Measurements from ENCODE around the gene SLC2A14.
"Not testable (repeated sequence)": the region's sequence is repeated elsewhere in the genome, so short reads cannot be mapped to it uniquely, and the experiment has no call there.

The SLC2A14 gene

GRCh38 chr12:7853557-7853956 is 19.2 kb downstream of the SLC2A14 start:
- no peaks in the 10 kb centered on the region for H3K4me1 Mint-ChIP-seq (ENCODE audit: low read depth)
- peaks cover 25% of the 10 kb centered on the region for H3K27me3 Mint-ChIP-seq
- H3K36me3 Mint-ChIP-seq (ENCODE audit: low read depth), result no peaks in the 10 kb centered on the region
- H3K4me3 Mint-ChIP-seq, result no peak overlapping the region
- no peaks in the 10 kb centered on the region for H3K9me3 Mint-ChIP-seq
- H3K27ac Mint-ChIP-seq, result no peak overlapping the region

- not testable (repeated sequence) for H3K4me1 Mint-ChIP-seq (ENCODE audit: low read depth); H3K9me3 Mint-ChIP-seq; H3K36me3 Mint-ChIP-seq (ENCODE audit: low read depth); H3K27ac Mint-ChIP-seq; H3K4me3 Mint-ChIP-seq
- peaks cover 25% of the 10 kb centered on the region for H3K27me3 Mint-ChIP-seq
These were observed 21.1 kb downstream of the SLC2A14 start for GRCh38 chr12:7851622-7852081.

GRCh38 chr12:7850099-7850498 is 22.6 kb downstream of the SLC2A14 start:
- H3K27ac Mint-ChIP-seq; H3K4me3 Mint-ChIP-seq; H3K9me3 Mint-ChIP-seq; H3K4me1 Mint-ChIP-seq (ENCODE audit: low read depth); H3K36me3 Mint-ChIP-seq (ENCODE audit: low read depth): not testable (repeated sequence)
- H3K27me3 Mint-ChIP-seq, result peaks cover 25% of the 10 kb centered on the region

GRCh38 chr12:7848098-7848422 is 24.7 kb downstream of the SLC2A14 start:
- H3K9me3 Mint-ChIP-seq; H3K27ac Mint-ChIP-seq; H3K36me3 Mint-ChIP-seq (ENCODE audit: low read depth); H3K4me3 Mint-ChIP-seq: not testable (repeated sequence)
- H3K4me1 Mint-ChIP-seq (ENCODE audit: low read depth), result peaks cover 11% of the 10 kb centered on the region
- peaks cover 19% of the 10 kb centered on the region for H3K27me3 Mint-ChIP-seq

- Mint-ChIP-seq H3K4me1 (ENCODE audit: low read depth) (peaks cover 11% of the 10 kb centered on the region), H3K27me3 (peaks cover 14% of the 10 kb centered on the region)
- not testable (repeated sequence) for H3K4me3 Mint-ChIP-seq; H3K9me3 Mint-ChIP-seq; H3K36me3 Mint-ChIP-seq (ENCODE audit: low read depth); H3K27ac Mint-ChIP-seq
These were observed 25.3 kb downstream of the SLC2A14 start for GRCh38 chr12:7847226-7848097.

- no peak overlapping the region for H3K4me3 Mint-ChIP-seq
- H3K4me1 Mint-ChIP-seq (ENCODE audit: low read depth), result peaks cover 11% of the 10 kb centered on the region
- no peaks in the 10 kb centered on the region for H3K9me3 Mint-ChIP-seq
- H3K27ac Mint-ChIP-seq, result no peak overlapping the region
- no peaks in the 10 kb centered on the region for H3K36me3 Mint-ChIP-seq (ENCODE audit: low read depth)
- H3K27me3 Mint-ChIP-seq, result peaks cover 6% of the 10 kb centered on the region
These were observed 28.6 kb downstream of the SLC2A14 start for GRCh38 chr12:7844116-7844515.

GRCh38 chr12:7843583-7843982 is 29.1 kb downstream of the SLC2A14 start:
- H3K4me3 Mint-ChIP-seq; H3K27ac Mint-ChIP-seq; H3K36me3 Mint-ChIP-seq (ENCODE audit: low read depth); H3K27me3 Mint-ChIP-seq; H3K9me3 Mint-ChIP-seq: not testable (repeated sequence)
- H3K4me1 Mint-ChIP-seq (ENCODE audit: low read depth), result peaks cover 11% of the 10 kb centered on the region

GRCh38 chr12:7843149-7843548 is 29.6 kb downstream of the SLC2A14 start:
- not testable (repeated sequence) for H3K4me3 Mint-ChIP-seq; H3K36me3 Mint-ChIP-seq (ENCODE audit: low read depth); H3K9me3 Mint-ChIP-seq; H3K27ac Mint-ChIP-seq; H3K27me3 Mint-ChIP-seq
- peaks cover 11% of the 10 kb centered on the region for H3K4me1 Mint-ChIP-seq (ENCODE audit: low read depth)

GRCh38 chr12:7842444-7842843 is 30.3 kb downstream of the SLC2A14 start:
- H3K27me3 Mint-ChIP-seq; H3K27ac Mint-ChIP-seq; H3K4me1 Mint-ChIP-seq (ENCODE audit: low read depth); H3K4me3 Mint-ChIP-seq; H3K9me3 Mint-ChIP-seq; H3K36me3 Mint-ChIP-seq (ENCODE audit: low read depth): not testable (repeated sequence)

GRCh38 chr12:7839848-7840247 is 32.9 kb downstream of the SLC2A14 start:
- not testable (repeated sequence) for H3K4me3 Mint-ChIP-seq

GRCh38 chr12:7839226-7839625 is 33.5 kb downstream of the SLC2A14 start:
- not testable (repeated sequence) for H3K4me3 Mint-ChIP-seq; H3K9me3 Mint-ChIP-seq; H3K36me3 Mint-ChIP-seq (ENCODE audit: low read depth); H3K4me1 Mint-ChIP-seq (ENCODE audit: low read depth); H3K27ac Mint-ChIP-seq; H3K27me3 Mint-ChIP-seq

More at GRCh38 chr12:7839848-7840247, 32.9 kb downstream of the SLC2A14 start:
- not testable (repeated sequence) for H3K36me3 Mint-ChIP-seq (ENCODE audit: low read depth); H3K27me3 Mint-ChIP-seq; H3K4me1 Mint-ChIP-seq (ENCODE audit: low read depth); H3K27ac Mint-ChIP-seq; H3K9me3 Mint-ChIP-seq

- Mint-ChIP-seq H3K9me3 (no peaks in the 10 kb centered on the region), H3K27me3 (peaks cover 5% of the 10 kb centered on the region), H3K36me3 (ENCODE audit: low read depth) (no peaks in the 10 kb centered on the region), H3K4me3 (no peak overlapping the region), H3K27ac (no peak overlapping the region), H3K4me1 (ENCODE audit: low read depth) (peaks cover under 1% of the 10 kb centered on the region)
These were observed 35.3 kb downstream of the SLC2A14 start for GRCh38 chr12:7837366-7837765.

GRCh38 chr12:7835766-7836165 is 36.9 kb downstream of the SLC2A14 start:
- Mint-ChIP-seq H3K4me3 (no peak overlapping the region), H3K4me1 (ENCODE audit: low read depth) (peaks cover 5% of the 10 kb centered on the region), H3K27ac (no peak overlapping the region), H3K27me3 (no peaks in the 10 kb centered on the region), H3K9me3 (no peaks in the 10 kb centered on the region), H3K36me3 (ENCODE audit: low read depth) (no peaks in the 10 kb centered on the region)

GRCh38 chr12:7835116-7835515 is 37.6 kb downstream of the SLC2A14 start:
- no peaks in the 10 kb centered on the region for H3K9me3 Mint-ChIP-seq

GRCh38 chr12:7834701-7835100 is 38.0 kb downstream of the SLC2A14 start:
- H3K27me3 Mint-ChIP-seq, result no peaks in the 10 kb centered on the region
- H3K9me3 Mint-ChIP-seq, result no peaks in the 10 kb centered on the region
- no peak overlapping the region for H3K4me3 Mint-ChIP-seq
- H3K27ac Mint-ChIP-seq, result no peak overlapping the region
- no peaks in the 10 kb centered on the region for H3K36me3 Mint-ChIP-seq (ENCODE audit: low read depth)
- H3K4me1 Mint-ChIP-seq (ENCODE audit: low read depth), result peaks cover 5% of the 10 kb centered on the region

More at GRCh38 chr12:7835116-7835515, 37.6 kb downstream of the SLC2A14 start:
- Mint-ChIP-seq H3K4me1 (ENCODE audit: low read depth) (peaks cover 5% of the 10 kb centered on the region), H3K36me3 (ENCODE audit: low read depth) (no peaks in the 10 kb centered on the region), H3K27ac (no peak overlapping the region), H3K27me3 (no peaks in the 10 kb centered on the region), H3K4me3 (no peak overlapping the region)

- Mint-ChIP-seq H3K27ac (no peak overlapping the region), H3K9me3 (no peaks in the 10 kb centered on the region), H3K4me3 (no peak overlapping the region), H3K36me3 (ENCODE audit: low read depth) (no peaks in the 10 kb centered on the region), H3K27me3 (no peaks in the 10 kb centered on the region), H3K4me1 (ENCODE audit: low read depth) (peaks cover 5% of the 10 kb centered on the region)
These were observed 38.9 kb downstream of the SLC2A14 start for GRCh38 chr12:7833831-7834230.
